MM.1S (cell line): Measurements from ENCODE around the gene LHPP.

Source experiments
- DNase-seq: peaks from one replicate; pipeline ENCODE4 v3.0.0-alpha.2; 2015
- H2AFZ ChIP-seq: fragments of 300-600 bp; sonication (generic); 2 replicates; pipeline ENCODE4 v1.6.0; 2016; ENCODE audit warnings: antibody characterized with exemption, low read length
- H3F3A ChIP-seq: fragments of 300-600 bp; sonication (generic); 2 replicates; pipeline ENCODE4 v1.6.1; 2016; ENCODE audit warnings: mild to moderate bottlenecking, antibody characterized with exemption, low read length, moderate library complexity, mixed read lengths; ENCODE audit not compliant: insufficient read depth
- H3K27ac ChIP-seq: fragments of 300-600 bp; sonication (generic); 2 replicates; pipeline ENCODE4 v1.5.1; 2016; ENCODE audit warnings: mild to moderate bottlenecking, low read length
- H3K27me3 ChIP-seq: fragments of 300-600 bp; sonication (generic); replicated peaks from 2 replicates; pipeline ENCODE4 v1.6.0; 2016; ENCODE audit warnings: low read length; ENCODE audit not compliant: insufficient read depth
- H3K36me3 ChIP-seq: fragments of 300-600 bp; sonication (generic); replicated peaks from 2 replicates; pipeline ENCODE4 v1.6.1; 2016; ENCODE audit warnings: mild to moderate bottlenecking, low read length, mixed read lengths; ENCODE audit not compliant: insufficient read depth
- H3K4me1 ChIP-seq: fragments of 300-600 bp; sonication (generic); 2 replicates; pipeline ENCODE4 v1.6.1; 2016; ENCODE audit warnings: low read length, mixed read lengths
- H3K4me2 ChIP-seq: fragments of 300-600 bp; sonication (generic); 2 replicates; pipeline ENCODE4 v1.6.0; 2016; ENCODE audit warnings: low read depth, low read length
- H3K4me3 ChIP-seq: fragments of 300-600 bp; sonication (generic); 2 replicates; pipeline ENCODE4 v1.5.1; 2016; ENCODE audit warnings: low read length, mixed read lengths
- H3K79me2 ChIP-seq: fragments of 300-600 bp; sonication (generic); 2 replicates; pipeline ENCODE4 v1.6.1; 2016; ENCODE audit warnings: mixed run types, low read length, mixed read lengths
- H3K9ac ChIP-seq: fragments of 300-600 bp; sonication (generic); 2 replicates; pipeline ENCODE4 v1.6.1; 2016; ENCODE audit warnings: low read length, mixed read lengths
- H3K9me2 ChIP-seq: fragments of 300-600 bp; sonication (generic); replicated peaks from 2 replicates; pipeline ENCODE4 v1.6.1; 2016; ENCODE audit warnings: mild to moderate bottlenecking, low read length, mixed read lengths; ENCODE audit not compliant: insufficient read depth
- H3K9me3 ChIP-seq: fragments of 300-600 bp; sonication (generic); replicated peaks from 2 replicates; pipeline ENCODE4 v1.6.1; 2016; ENCODE audit warnings: mild to moderate bottlenecking, low read length, mixed read lengths; ENCODE audit not compliant: insufficient read depth
- H4K20me1 ChIP-seq: fragments of 300-600 bp; sonication (generic); 2 replicates; pipeline ENCODE4 v1.6.1; 2016; ENCODE audit warnings: mild to moderate bottlenecking, low read length, moderate library complexity, mixed read lengths; ENCODE audit not compliant: insufficient read depth
- CTCF ChIP-seq: fragments of 300-600 bp; sonication (generic); IDR thresholded peaks from 2 replicates; pipeline ENCODE4 v1.5.1; 2016; ENCODE audit warnings: antibody characterized with exemption, low read length, mixed read lengths
- EZH2 ChIP-seq: fragments of 300-600 bp; sonication (generic); optimal IDR thresholded peaks from 2 replicates; pipeline ENCODE3; 2017; ENCODE audit warnings: low read depth, mild to moderate bottlenecking, antibody characterized with exemption, low read length, mixed read lengths
- EZH2phosphoT487 ChIP-seq: fragments of 300-600 bp; sonication (generic); IDR thresholded peaks from 2 replicates; pipeline ENCODE4 v1.6.1; 2018; ENCODE audit warnings: antibody characterized with exemption, low read length

Gene LHPP

GRCh38 chr10:124515244-124515970 lies 53.8 kb downstream of the LHPP start:
- H3K79me2 ChIP-seq: no peaks in the 10 kb centered on the region
- no peak overlapping the region for H3K4me3 ChIP-seq
- no peaks in the 10 kb centered on the region for H3K36me3 ChIP-seq
- no peak overlapping the region for H2AFZ ChIP-seq
- H3K27ac ChIP-seq: no peak overlapping the region
- no peaks in the 10 kb centered on the region for H3K27me3 ChIP-seq
- no peak overlapping the region for H3K9ac ChIP-seq
- H3K4me2 ChIP-seq: no peak overlapping the region
- no peaks in the 10 kb centered on the region for H3K9me2 ChIP-seq
- H3K4me1 ChIP-seq: no peaks in the 10 kb centered on the region
- no peak for DNase-seq
- H3F3A ChIP-seq: no peaks in the 10 kb centered on the region
- no peaks in the 10 kb centered on the region for H4K20me1 ChIP-seq
- H3K9me3 ChIP-seq: no peaks in the 10 kb centered on the region
- TF ChIP-seq EZH2phosphoT487 (no peak), CTCF (no peak), EZH2 (no peak)

- no peaks in the 10 kb centered on the region for H3F3A ChIP-seq
- H3K4me1 ChIP-seq: no peaks in the 10 kb centered on the region
- H3K27ac ChIP-seq: no peak overlapping the region
- no peaks in the 10 kb centered on the region for H3K79me2 ChIP-seq
- no peak overlapping the region for H3K4me3 ChIP-seq
- DNase-seq: no peak
- no peak for TF ChIP-seq EZH2phosphoT487
- no peak for TF ChIP-seq CTCF
- TF ChIP-seq EZH2: no peak
- H3K4me2 ChIP-seq: no peak overlapping the region
- H3K36me3 ChIP-seq: no peaks in the 10 kb centered on the region
- no peaks in the 10 kb centered on the region for H3K27me3 ChIP-seq
- H4K20me1 ChIP-seq: no peaks in the 10 kb centered on the region
- no peak overlapping the region for H2AFZ ChIP-seq
- no peaks in the 10 kb centered on the region for H3K9me2 ChIP-seq
- H3K9ac ChIP-seq: no peak overlapping the region
- H3K9me3 ChIP-seq: no peaks in the 10 kb centered on the region
Measured at GRCh38 chr10:124516181-124516580, 54.6 kb downstream of the LHPP start.

GRCh38 chr10:124516746-124517397 lies 55.2 kb downstream of the LHPP start:
- H2AFZ ChIP-seq: no peak overlapping the region
- no peaks in the 10 kb centered on the region for H3K36me3 ChIP-seq
- no peaks in the 10 kb centered on the region for H3K9me2 ChIP-seq
- no peaks in the 10 kb centered on the region for H3F3A ChIP-seq
- TF ChIP-seq EZH2: no peak
- no peak for TF ChIP-seq EZH2phosphoT487
- no peak overlapping the region for H3K4me3 ChIP-seq
- H3K4me2 ChIP-seq: no peak overlapping the region
- H3K27ac ChIP-seq: no peak overlapping the region
- H3K27me3 ChIP-seq: no peaks in the 10 kb centered on the region
- no peaks in the 10 kb centered on the region for H3K79me2 ChIP-seq
- no peaks in the 10 kb centered on the region for H3K4me1 ChIP-seq
- H4K20me1 ChIP-seq: no peaks in the 10 kb centered on the region
- no peak for DNase-seq
- H3K9me3 ChIP-seq: no peaks in the 10 kb centered on the region
- H3K9ac ChIP-seq: no peak overlapping the region

GRCh38 chr10:124517461-124517860 lies 55.8 kb downstream of the LHPP start:
- no peaks in the 10 kb centered on the region for H3K4me1 ChIP-seq
- no peaks in the 10 kb centered on the region for H3F3A ChIP-seq
- no peaks in the 10 kb centered on the region for H3K79me2 ChIP-seq
- H3K9me2 ChIP-seq: no peaks in the 10 kb centered on the region
- H4K20me1 ChIP-seq: no peaks in the 10 kb centered on the region
- TF ChIP-seq CTCF (no peak), EZH2phosphoT487 (no peak), EZH2 (no peak)
- no peaks in the 10 kb centered on the region for H3K27me3 ChIP-seq
- no peak for DNase-seq
- H3K36me3 ChIP-seq: no peaks in the 10 kb centered on the region
- no peaks in the 10 kb centered on the region for H3K9me3 ChIP-seq
- H2AFZ ChIP-seq: no peak overlapping the region
- H3K9ac ChIP-seq: no peak overlapping the region
- H3K27ac ChIP-seq: no peak overlapping the region
- no peak overlapping the region for H3K4me2 ChIP-seq
- no peak overlapping the region for H3K4me3 ChIP-seq
